Stimulated activated naive B cell treated with anti-CD40 and anti-IgM and Interleukin-4, amounts not matched to agents 10 μg/mL and 1 μg/mL and 100 μg/mL, for 72 hours (primary cell): ENCODE results near the gene YEATS2.

Experiments
- ATAC-seq, 2 donors: fragments of 150-1000 bp; cut with Tn5 transposase; replicated peaks; 2 replicates each; pipeline ENCODE4 v1.10.0; 2021; ENCODE audit warnings: moderate library complexity in 1 of 2
- DNase-seq: peaks from one replicate; pipeline ENCODE4 v3.0.0; 2021
- H3K27ac Mint-ChIP-seq: one replicate; pipeline ENCODE4 v1.8.0; 2022; ENCODE audit warnings: mild to moderate bottlenecking, mixed read lengths
- H3K27me3 Mint-ChIP-seq, 2 donors: one replicate each; pipeline ENCODE4 v1.8.0; 2022; ENCODE audit warnings: mixed read lengths in 2 of 2
- H3K36me3 Mint-ChIP-seq, 2 donors: one replicate each; pipeline ENCODE4 v1.8.0; 2022; ENCODE audit warnings: mixed read lengths in 2 of 2, mild to moderate bottlenecking in 1 of 2
- H3K4me1 Mint-ChIP-seq, 2 donors: one replicate each; pipeline ENCODE4 v1.8.0; 2022; ENCODE audit warnings: mixed read lengths in 2 of 2, mild to moderate bottlenecking in 1 of 2
- H3K4me3 Mint-ChIP-seq, 2 donors: one replicate each; pipeline ENCODE4 v1.8.0; 2022; ENCODE audit warnings: mild to moderate bottlenecking in 2 of 2, mixed read lengths in 2 of 2, moderate library complexity in 1 of 2
- H3K9me3 Mint-ChIP-seq, 2 donors: one replicate each; pipeline ENCODE4 v1.8.0; 2022; ENCODE audit warnings: mixed read lengths in 2 of 2, mild to moderate bottlenecking in 1 of 2

The YEATS2 gene

GRCh38 chr3:183829466-183829865, 131.9 kb downstream of the YEATS2 start:
- DNase-seq (no peak), ATAC-seq (no peak)
- peaks cover 24 to 46% of the 10 kb centered on the region in 2 donors for H3K36me3 Mint-ChIP-seq
- H3K27me3 Mint-ChIP-seq = no peaks in the 10 kb centered on the region
- peaks cover 4% of the 10 kb centered on the region in 2 donors for H3K4me1 Mint-ChIP-seq
- no peaks in the 10 kb centered on the region for H3K9me3 Mint-ChIP-seq
- no peak overlapping the region for H3K27ac Mint-ChIP-seq
- H3K4me3 Mint-ChIP-seq = no peak overlapping the region

GRCh38 chr3:183830187-183830586, 132.6 kb downstream of the YEATS2 start:
- ATAC-seq = no peak
- peak overlapping the region; percentile 16 for H3K27ac Mint-ChIP-seq

GRCh38 chr3:183833516-183833915, 135.9 kb downstream of the YEATS2 start:
- Mint-ChIP-seq H3K4me1 (no peaks in the 10 kb centered on the region), H3K9me3 (no peaks in the 10 kb centered on the region), H3K4me3 (no peak overlapping the region), H3K27me3 (no peaks in the 10 kb centered on the region), H3K27ac (no peak overlapping the region), H3K36me3 (peaks cover 30 to 40% of the 10 kb centered on the region in 2 donors)
- DNase-seq (no peak), ATAC-seq (no peak)

More at GRCh38 chr3:183830187-183830586, 132.6 kb downstream of the YEATS2 start:
- Mint-ChIP-seq H3K4me3 (no peak overlapping the region), H3K36me3 (peaks cover 24 to 47% of the 10 kb centered on the region in 2 donors), H3K27me3 (no peaks in the 10 kb centered on the region), H3K4me1 (peaks cover 0 to 2% of the 10 kb centered on the region in 2 donors), H3K9me3 (no peaks in the 10 kb centered on the region)
- DNase-seq = no peak

GRCh38 chr3:183837390-183837789, 139.8 kb downstream of the YEATS2 start:
- Mint-ChIP-seq H3K4me3 (no peak overlapping the region), H3K9me3 (no peaks in the 10 kb centered on the region), H3K27me3 (no peaks in the 10 kb centered on the region), H3K36me3 (peaks cover 36 to 44% of the 10 kb centered on the region in 2 donors), H3K4me1 (no peaks in the 10 kb centered on the region), H3K27ac (no peak overlapping the region)
- ATAC-seq (no peak), DNase-seq (no peak)

- Mint-ChIP-seq H3K36me3 (peaks cover 34 to 40% of the 10 kb centered on the region in 2 donors), H3K27me3 (no peaks in the 10 kb centered on the region), H3K27ac (no peak overlapping the region), H3K4me3 (no peak overlapping the region), H3K4me1 (no peaks in the 10 kb centered on the region), H3K9me3 (no peaks in the 10 kb centered on the region)
- no peak for DNase-seq
- no peak for ATAC-seq
Measured at GRCh38 chr3:183837894-183838293, 140.3 kb downstream of the YEATS2 start.

GRCh38 chr3:183839751-183840150, 142.2 kb downstream of the YEATS2 start:
- Mint-ChIP-seq H3K4me1 (peaks cover 2 to 4% of the 10 kb centered on the region in 2 donors), H3K4me3 (no peak overlapping the region), H3K27me3 (no peaks in the 10 kb centered on the region), H3K9me3 (no peaks in the 10 kb centered on the region), H3K27ac (no peak overlapping the region), H3K36me3 (peaks cover 22 to 30% of the 10 kb centered on the region in 2 donors)
- no peak for ATAC-seq
- DNase-seq = no peak

- H3K9me3 Mint-ChIP-seq = no peaks in the 10 kb centered on the region
- ATAC-seq (peak; percentile 68 to 79), DNase-seq (no peak)
- no peaks in the 10 kb centered on the region for H3K27me3 Mint-ChIP-seq
- peaks cover 2 to 13% of the 10 kb centered on the region in 2 donors for H3K4me1 Mint-ChIP-seq
- H3K4me3 Mint-ChIP-seq = no peak overlapping the region
- no peak overlapping the region for H3K27ac Mint-ChIP-seq
- peaks cover 38 to 43% of the 10 kb centered on the region in 2 donors for H3K36me3 Mint-ChIP-seq
Measured at GRCh38 chr3:183844606-183845005, 147.0 kb downstream of the YEATS2 start.

GRCh38 chr3:183845090-183845489, 147.5 kb downstream of the YEATS2 start:
- DNase-seq = no peak
- Mint-ChIP-seq H3K4me1 (peaks cover 2 to 13% of the 10 kb centered on the region in 2 donors), H3K9me3 (no peaks in the 10 kb centered on the region), H3K27me3 (no peaks in the 10 kb centered on the region), H3K4me3 (no peak overlapping the region), H3K36me3 (peaks cover 40 to 41% of the 10 kb centered on the region in 2 donors), H3K27ac (peak overlapping the region; percentile 47)
- no peak for ATAC-seq

GRCh38 chr3:183845608-183846288, 148.2 kb downstream of the YEATS2 start:
- Mint-ChIP-seq H3K4me1 (peaks cover 2 to 13% of the 10 kb centered on the region in 2 donors), H3K9me3 (no peaks in the 10 kb centered on the region), H3K4me3 (no peak overlapping the region), H3K27ac (peak overlapping the region; percentile 47), H3K27me3 (no peaks in the 10 kb centered on the region), H3K36me3 (peaks cover 43 to 46% of the 10 kb centered on the region in 2 donors)
- no peak for DNase-seq
- ATAC-seq = no peak

- Mint-ChIP-seq H3K4me3 (no peak overlapping the region), H3K27ac (no peak overlapping the region), H3K36me3 (peaks cover 44 to 73% of the 10 kb centered on the region in 2 donors), H3K9me3 (no peaks in the 10 kb centered on the region), H3K4me1 (peaks cover 6 to 12% of the 10 kb centered on the region in 2 donors), H3K27me3 (no peaks in the 10 kb centered on the region)
- peak; percentile 50 to 51 for ATAC-seq
- DNase-seq = no peak
Measured at GRCh38 chr3:183854318-183855035, 156.9 kb downstream of the YEATS2 start.

- Mint-ChIP-seq H3K4me3 (no peak overlapping the region), H3K9me3 (no peaks in the 10 kb centered on the region), H3K27ac (no peak overlapping the region), H3K36me3 (peaks cover 44 to 70% of the 10 kb centered on the region in 2 donors), H3K27me3 (no peaks in the 10 kb centered on the region), H3K4me1 (peaks cover 6 to 12% of the 10 kb centered on the region in 2 donors)
- no peak for DNase-seq
- ATAC-seq = no peak
Measured at GRCh38 chr3:183857863-183858262, 160.3 kb downstream of the YEATS2 start.
